ENCODE results near the gene HPCAL1.
A peak's percentile ranks its signal among the peaks of the same experiment; 100 is the strongest.

Gene HPCAL1

GRCh38 chr2:10426726-10427617 lies 124.3 kb downstream of the HPCAL1 start:
- Histone ChIP-seq H3K4me1 (ENCODE audit: control insufficient read depth in 1 of 2, insufficient read depth in 2 of 2, low read length in 2 of 2) (no peaks in the 10 kb centered on the region), H3K27ac (ENCODE audit: low read length) (no peak overlapping the region), H3K36me3 (ENCODE audit: control insufficient read depth in 1 of 2, insufficient read depth in 2 of 2, low read length in 2 of 2) (peaks cover 0 to 29% of the 10 kb centered on the region in 2 donors), H3K9me3 (ENCODE audit: control insufficient read depth in 1 of 2, low read length in 2 of 2) (no peaks in the 10 kb centered on the region), H3K4me3 (ENCODE audit: low read depth in 1 of 2, low read length in 2 of 2) (no peak overlapping the region), H3K27me3 (ENCODE audit: low read depth, low read length) (no peaks in the 10 kb centered on the region)

- Histone ChIP-seq H3K27ac (ENCODE audit: low read length) (no peak overlapping the region), H3K36me3 (ENCODE audit: control insufficient read depth in 1 of 2, insufficient read depth in 2 of 2, low read length in 2 of 2) (peaks cover 0 to 24% of the 10 kb centered on the region in 2 donors), H3K27me3 (ENCODE audit: low read depth, low read length) (no peaks in the 10 kb centered on the region), H3K9me3 (ENCODE audit: control insufficient read depth in 1 of 2, low read length in 2 of 2) (no peaks in the 10 kb centered on the region), H3K4me3 (ENCODE audit: low read depth in 1 of 2, low read length in 2 of 2) (no peak overlapping the region), H3K4me1 (ENCODE audit: control insufficient read depth in 1 of 2, insufficient read depth in 2 of 2, low read length in 2 of 2) (no peaks in the 10 kb centered on the region)
These were observed 124.9 kb downstream of the HPCAL1 start for GRCh38 chr2:10427618-10427949.

- H3K27ac ChIP-seq (ENCODE audit: low read length): no peak overlapping the region
- H3K9me3 ChIP-seq (ENCODE audit: control insufficient read depth in 1 of 2, low read length in 2 of 2): no peaks in the 10 kb centered on the region
- H3K4me1 ChIP-seq (ENCODE audit: control insufficient read depth in 1 of 2, insufficient read depth in 2 of 2, low read length in 2 of 2): no peaks in the 10 kb centered on the region
- H3K36me3 ChIP-seq (ENCODE audit: control insufficient read depth in 1 of 2, insufficient read depth in 2 of 2, low read length in 2 of 2): peaks cover 0 to 16% of the 10 kb centered on the region in 2 donors
- H3K4me3 ChIP-seq (ENCODE audit: low read depth in 1 of 2, low read length in 2 of 2): no peak overlapping the region
- H3K27me3 ChIP-seq (ENCODE audit: low read depth, low read length): peaks cover 3% of the 10 kb centered on the region
These were observed 125.7 kb downstream of the HPCAL1 start for GRCh38 chr2:10428355-10428754.

GRCh38 chr2:10428924-10429323 lies 126.2 kb downstream of the HPCAL1 start:
- no peaks in the 10 kb centered on the region for H3K9me3 ChIP-seq (ENCODE audit: control insufficient read depth in 1 of 2, low read length in 2 of 2)

GRCh38 chr2:10430886-10431622 lies 128.3 kb downstream of the HPCAL1 start:
- peaks cover 0 to 3% of the 10 kb centered on the region in 2 donors for H3K4me1 ChIP-seq (ENCODE audit: control insufficient read depth in 1 of 2, insufficient read depth in 2 of 2, low read length in 2 of 2)
- peaks cover 5% of the 10 kb centered on the region for H3K27me3 ChIP-seq (ENCODE audit: low read depth, low read length)
- H3K27ac ChIP-seq (ENCODE audit: low read length): peak overlapping the region; percentile 73

More at GRCh38 chr2:10428924-10429323, 126.2 kb downstream of the HPCAL1 start:
- peaks cover 0 to 13% of the 10 kb centered on the region in 2 donors for H3K36me3 ChIP-seq (ENCODE audit: control insufficient read depth in 1 of 2, insufficient read depth in 2 of 2, low read length in 2 of 2)
- H3K4me3 ChIP-seq (ENCODE audit: low read depth in 1 of 2, low read length in 2 of 2): no peak overlapping the region
- H3K27me3 ChIP-seq (ENCODE audit: low read depth, low read length): peaks cover 5% of the 10 kb centered on the region
- no peak overlapping the region for H3K27ac ChIP-seq (ENCODE audit: low read length)
- H3K4me1 ChIP-seq (ENCODE audit: control insufficient read depth in 1 of 2, insufficient read depth in 2 of 2, low read length in 2 of 2): no peaks in the 10 kb centered on the region

GRCh38 chr2:10431797-10432196 lies 129.1 kb downstream of the HPCAL1 start:
- Histone ChIP-seq H3K27ac (ENCODE audit: low read length) (peak overlapping the region; percentile 73), H3K9me3 (ENCODE audit: control insufficient read depth in 1 of 2, low read length in 2 of 2) (no peaks in the 10 kb centered on the region), H3K27me3 (ENCODE audit: low read depth, low read length) (peaks cover 5% of the 10 kb centered on the region), H3K36me3 (ENCODE audit: control insufficient read depth in 1 of 2, insufficient read depth in 2 of 2, low read length in 2 of 2) (peaks cover 0 to 3% of the 10 kb centered on the region in 2 donors), H3K4me1 (ENCODE audit: control insufficient read depth in 1 of 2, insufficient read depth in 2 of 2, low read length in 2 of 2) (peaks cover 0 to 3% of the 10 kb centered on the region in 2 donors), H3K4me3 (ENCODE audit: low read depth in 1 of 2, low read length in 2 of 2) (peak overlapping the region; percentile 18 to 57)

More at GRCh38 chr2:10430886-10431622, 128.3 kb downstream of the HPCAL1 start:
- H3K4me3 ChIP-seq (ENCODE audit: low read depth in 1 of 2, low read length in 2 of 2): peak overlapping the region in 1 of 2 donors; percentile 18
- H3K36me3 ChIP-seq (ENCODE audit: control insufficient read depth in 1 of 2, insufficient read depth in 2 of 2, low read length in 2 of 2): peaks cover 0 to 9% of the 10 kb centered on the region in 2 donors
- H3K9me3 ChIP-seq (ENCODE audit: control insufficient read depth in 1 of 2, low read length in 2 of 2): no peaks in the 10 kb centered on the region

- Histone ChIP-seq H3K4me3 (ENCODE audit: low read depth in 1 of 2, low read length in 2 of 2) (peak overlapping the region in 1 of 2 donors; percentile 57), H3K4me1 (ENCODE audit: control insufficient read depth in 1 of 2, insufficient read depth in 2 of 2, low read length in 2 of 2) (peaks cover 0 to 3% of the 10 kb centered on the region in 2 donors), H3K36me3 (ENCODE audit: control insufficient read depth in 1 of 2, insufficient read depth in 2 of 2, low read length in 2 of 2) (no peaks in the 10 kb centered on the region), H3K9me3 (ENCODE audit: control insufficient read depth in 1 of 2, low read length in 2 of 2) (no peaks in the 10 kb centered on the region), H3K27me3 (ENCODE audit: low read depth, low read length) (peaks cover 5% of the 10 kb centered on the region), H3K27ac (ENCODE audit: low read length) (peak overlapping the region; percentile 73)
These were observed 129.8 kb downstream of the HPCAL1 start for GRCh38 chr2:10432311-10433181.

- H3K4me1 ChIP-seq (ENCODE audit: control insufficient read depth in 1 of 2, insufficient read depth in 2 of 2, low read length in 2 of 2): peaks cover 0 to 3% of the 10 kb centered on the region in 2 donors
- H3K36me3 ChIP-seq (ENCODE audit: control insufficient read depth in 1 of 2, insufficient read depth in 2 of 2, low read length in 2 of 2): no peaks in the 10 kb centered on the region
- H3K27me3 ChIP-seq (ENCODE audit: low read depth, low read length): peaks cover 5% of the 10 kb centered on the region
- H3K9me3 ChIP-seq (ENCODE audit: control insufficient read depth in 1 of 2, low read length in 2 of 2): no peaks in the 10 kb centered on the region
- no peak overlapping the region for H3K4me3 ChIP-seq (ENCODE audit: low read depth in 1 of 2, low read length in 2 of 2)
- H3K27ac ChIP-seq (ENCODE audit: low read length): no peak overlapping the region
These were observed 130.7 kb downstream of the HPCAL1 start for GRCh38 chr2:10433264-10433946.

GRCh38 chr2:10433947-10434885 lies 131.5 kb downstream of the HPCAL1 start:
- Histone ChIP-seq H3K9me3 (ENCODE audit: control insufficient read depth in 1 of 2, low read length in 2 of 2) (no peaks in the 10 kb centered on the region), H3K27ac (ENCODE audit: low read length) (no peak overlapping the region), H3K4me1 (ENCODE audit: control insufficient read depth in 1 of 2, insufficient read depth in 2 of 2, low read length in 2 of 2) (peaks cover 0 to 3% of the 10 kb centered on the region in 2 donors), H3K36me3 (ENCODE audit: control insufficient read depth in 1 of 2, insufficient read depth in 2 of 2, low read length in 2 of 2) (no peaks in the 10 kb centered on the region), H3K27me3 (ENCODE audit: low read depth, low read length) (peaks cover 5% of the 10 kb centered on the region), H3K4me3 (ENCODE audit: low read depth in 1 of 2, low read length in 2 of 2) (no peak overlapping the region)
